Measurements from ENCODE around the gene AFF3. TPM values are rescaled to one million over a fixed set of nuclear protein-coding genes. Genes with fewer than 3 reads are reported as not detected.

The AFF3 gene
- total and polyA plus RNA-seq, 2 of the 4 experiments (the other 2 are of a cell fraction) = 12.9 to 14.3 TPM

DNA sequence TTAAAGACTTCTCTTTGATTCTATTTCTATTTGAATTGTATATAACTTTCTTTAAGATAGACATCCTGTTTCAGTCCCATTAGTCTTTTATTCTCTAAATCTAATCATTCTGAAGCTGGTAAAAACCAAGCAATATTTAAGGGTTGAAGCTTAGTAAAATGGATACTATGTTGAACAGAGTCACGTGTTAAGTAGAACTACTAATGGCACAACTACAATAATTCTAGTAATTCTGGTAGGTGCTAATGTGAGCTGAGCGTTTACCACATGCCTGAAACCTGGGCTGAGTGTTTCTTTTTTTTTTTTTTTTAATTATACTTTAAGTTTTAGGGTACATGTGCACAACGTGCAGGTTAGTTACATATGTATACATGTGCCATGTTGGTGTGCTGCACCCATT, 8.9 kb upstream of the AFF3 start:
- in situ Hi-C loops (cut with MboI; ENCODE audit: low sequenced_read_pairs) = no loop called here

More for the DNA sequence above, 8.9 kb upstream of the AFF3 start:
- Histone ChIP-seq H3K79me1 (ENCODE audit: low read depth in 1 of 2, low read length in 2 of 2) (no peaks in the 10 kb centered on the region), H4K91ac (ENCODE audit: insufficient read depth, low read depth, low read length) (no peak overlapping the region), H3K27me3 (ENCODE audit: control insufficient read depth, insufficient read depth, low read length) (no peaks in the 10 kb centered on the region), H3K4ac (ENCODE audit: low read depth, low read length) (no peak overlapping the region), H2AK5ac (ENCODE audit: low read depth, low read length) (no peak overlapping the region), H3K18ac (ENCODE audit: low read depth, low read length) (no peak overlapping the region), H2BK15ac (ENCODE audit: low read depth, low read length) (no peak overlapping the region), H2BK20ac (ENCODE audit: low read depth, low read length) (no peak overlapping the region), H3K4me1 (ENCODE audit: control insufficient read depth, insufficient read depth, low read length) (no peaks in the 10 kb centered on the region), H3K9me3 (ENCODE audit: control insufficient read depth, insufficient read depth, low read length) (no peaks in the 10 kb centered on the region), H3K14ac (replicated peaks; ENCODE audit: low read depth, low read length) (no peak overlapping the region), H3K36me3 (ENCODE audit: control insufficient read depth, insufficient read depth, low read length) (no peaks in the 10 kb centered on the region), H2BK120ac (ENCODE audit: low read depth, low read length) (no peak overlapping the region), H2AK9ac (replicated peaks; ENCODE audit: low read depth, low read length, poor library complexity) (no peak overlapping the region), H3K9ac (ENCODE audit: low read depth, low read length) (no peak overlapping the region), H3K23ac (ENCODE audit: low read depth, low read length) (no peak overlapping the region), H4K20me1 (ENCODE audit: insufficient read depth, low read length) (no peaks in the 10 kb centered on the region), H2AFZ (replicated peaks; ENCODE audit: low read length, poor library complexity) (no peak overlapping the region), H3K9me1 (ENCODE audit: insufficient read depth, low read length) (no peaks in the 10 kb centered on the region), H3K4me3 (ENCODE audit: insufficient read depth, low read depth, low read length) (no peak overlapping the region), H3K27ac (ENCODE audit: insufficient read depth, low read length) (no peak overlapping the region), H3K4me2 (ENCODE audit: low read depth, low read length) (no peak overlapping the region), H4K8ac (ENCODE audit: low read depth in 2 of 2, low read length in 2 of 2) (no peak overlapping the region), H2BK5ac (ENCODE audit: low read depth, low read length, poor library complexity, severe bottlenecking) (no peak overlapping the region), H4K5ac (ENCODE audit: low read depth, low read length) (no peak overlapping the region), H3K56ac (ENCODE audit: extremely low read depth, insufficient read depth, low read length) (no peak overlapping the region)
- intact Hi-C loops (cut with micrococcal nuclease) = no loop called here
- no peak for TF ChIP-seq NFE2L2 (IDR thresholded peaks at IDR 0.05; ENCODE audit: low read depth, low read length)
- no peak for TF ChIP-seq SMC3 (IDR thresholded peaks at IDR 0.05; ENCODE audit: low read depth, low read length)
- TF ChIP-seq POLR2A (IDR thresholded peaks at IDR 0.05; ENCODE audit: low read depth, low read length) = no peak
- no peak for TF ChIP-seq MAFK (IDR thresholded peaks at IDR 0.05; ENCODE audit: low read depth, low read length)
- no peak for TF ChIP-seq BHLHE40 (IDR thresholded peaks at IDR 0.05; ENCODE audit: low read depth, low read length)
- TF ChIP-seq, protein P1, sequence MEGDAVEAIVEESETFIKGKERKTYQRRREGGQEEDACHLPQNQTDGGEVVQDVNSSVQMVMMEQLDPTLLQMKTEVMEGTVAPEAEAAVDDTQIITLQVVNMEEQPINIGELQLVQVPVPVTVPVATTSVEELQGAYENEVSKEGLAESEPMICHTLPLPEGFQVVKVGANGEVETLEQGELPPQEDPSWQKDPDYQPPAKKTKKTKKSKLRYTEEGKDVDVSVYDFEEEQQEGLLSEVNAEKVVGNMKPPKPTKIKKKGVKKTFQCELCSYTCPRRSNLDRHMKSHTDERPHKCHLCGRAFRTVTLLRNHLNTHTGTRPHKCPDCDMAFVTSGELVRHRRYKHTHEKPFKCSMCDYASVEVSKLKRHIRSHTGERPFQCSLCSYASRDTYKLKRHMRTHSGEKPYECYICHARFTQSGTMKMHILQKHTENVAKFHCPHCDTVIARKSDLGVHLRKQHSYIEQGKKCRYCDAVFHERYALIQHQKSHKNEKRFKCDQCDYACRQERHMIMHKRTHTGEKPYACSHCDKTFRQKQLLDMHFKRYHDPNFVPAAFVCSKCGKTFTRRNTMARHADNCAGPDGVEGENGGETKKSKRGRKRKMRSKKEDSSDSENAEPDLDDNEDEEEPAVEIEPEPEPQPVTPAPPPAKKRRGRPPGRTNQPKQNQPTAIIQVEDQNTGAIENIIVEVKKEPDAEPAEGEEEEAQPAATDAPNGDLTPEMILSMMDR (conservative IDR thresholded peaks at IDR 0.05; ENCODE audit: low read depth, low read length) = no peak
- no peak for TF ChIP-seq MAZ (IDR thresholded peaks at IDR 0.05; ENCODE audit: borderline replicate concordance, low read depth, low read length)
- TF ChIP-seq CHD1 (IDR thresholded peaks at IDR 0.05; ENCODE audit: low read depth, low read length) = no peak
- TF ChIP-seq CEBPB (IDR thresholded peaks at IDR 0.05; ENCODE audit: low read depth, low read length) = no peak
- TF ChIP-seq, protein P2, sequence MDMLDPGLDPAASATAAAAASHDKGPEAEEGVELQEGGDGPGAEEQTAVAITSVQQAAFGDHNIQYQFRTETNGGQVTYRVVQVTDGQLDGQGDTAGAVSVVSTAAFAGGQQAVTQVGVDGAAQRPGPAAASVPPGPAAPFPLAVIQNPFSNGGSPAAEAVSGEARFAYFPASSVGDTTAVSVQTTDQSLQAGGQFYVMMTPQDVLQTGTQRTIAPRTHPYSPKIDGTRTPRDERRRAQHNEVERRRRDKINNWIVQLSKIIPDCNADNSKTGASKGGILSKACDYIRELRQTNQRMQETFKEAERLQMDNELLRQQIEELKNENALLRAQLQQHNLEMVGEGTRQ (IDR thresholded peaks at IDR 0.05; ENCODE audit: low read depth, low read length) = no peak
- TF ChIP-seq MXI1 (IDR thresholded peaks at IDR 0.05; ENCODE audit: borderline replicate concordance, low read depth, low read length) = no peak
- TF ChIP-seq, protein P3, sequence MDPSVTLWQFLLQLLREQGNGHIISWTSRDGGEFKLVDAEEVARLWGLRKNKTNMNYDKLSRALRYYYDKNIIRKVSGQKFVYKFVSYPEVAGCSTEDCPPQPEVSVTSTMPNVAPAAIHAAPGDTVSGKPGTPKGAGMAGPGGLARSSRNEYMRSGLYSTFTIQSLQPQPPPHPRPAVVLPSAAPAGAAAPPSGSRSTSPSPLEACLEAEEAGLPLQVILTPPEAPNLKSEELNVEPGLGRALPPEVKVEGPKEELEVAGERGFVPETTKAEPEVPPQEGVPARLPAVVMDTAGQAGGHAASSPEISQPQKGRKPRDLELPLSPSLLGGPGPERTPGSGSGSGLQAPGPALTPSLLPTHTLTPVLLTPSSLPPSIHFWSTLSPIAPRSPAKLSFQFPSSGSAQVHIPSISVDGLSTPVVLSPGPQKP (IDR thresholded peaks at IDR 0.05; ENCODE audit: borderline replicate concordance, low read depth, low read length) = no peak
- no peak for TF ChIP-seq RFX5 (IDR thresholded peaks at IDR 0.05; ENCODE audit: low read depth, low read length)
- TF ChIP-seq RCOR1 (IDR thresholded peaks at IDR 0.05; ENCODE audit: insufficient replicate concordance, low read length) = no peak
- POLR2A ChIA-PET (ENCODE audit: unreplicated experiment) = no interaction called here
- ATAC-seq (ENCODE audit: low read depth) (no peak), DNase-seq (no peak)
- dilution Hi-C loops (cut with HindIII; ENCODE audit: low sequenced_read_pairs, unreplicated experiment) = no loop called here
- CTCF ChIA-PET = no interaction called here
- BruUV-seq (replicated peaks) = no TSS peak
- no CpG with 5 or more reads among the region's 3 CpGs for WGBS, 2 experiments (ENCODE audit: extremely low coverage in 2 of 2, insufficient read length in 1 of 2)

Data from IMR-90 (cell line).